ENCODE data around the gene FAXC.

DNA sequence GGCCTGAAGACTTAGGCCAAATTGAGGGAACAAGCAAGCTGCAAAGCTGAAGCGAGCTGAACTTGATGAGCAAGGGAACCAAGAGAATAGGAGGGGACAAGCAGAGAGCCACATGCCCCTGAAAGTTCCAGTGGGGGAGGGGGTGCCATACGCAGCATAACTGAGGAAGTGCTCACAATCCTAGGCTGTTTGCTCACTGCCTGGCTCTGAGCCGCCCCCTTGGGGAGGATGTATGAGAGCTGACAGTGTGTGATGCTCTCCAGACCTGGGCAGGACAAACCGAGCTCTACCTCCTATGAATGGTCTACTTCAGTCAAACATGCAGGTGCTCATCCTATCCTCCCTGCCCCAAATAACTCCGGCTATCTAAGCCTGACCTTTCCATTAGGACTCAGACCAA lies 52.1 kb downstream of the FAXC start:
- TF ChIP-seq EZH2 (IDR thresholded peaks at IDR 0.05; ENCODE audit: borderline replicate concordance, low read depth, low read length, severe bottlenecking) (no peak), CTCF (IDR thresholded peaks at IDR 0.05; ENCODE audit: borderline replicate concordance, extremely low read depth, low read length, poor library complexity, severe bottlenecking) (no peak)

Measured in DND-41 (cell line).